Spinal cord (tissue), 10 donors: ENCODE results near the gene ATXN7. TPM values are rescaled to one million over a fixed set of nuclear protein-coding genes. Genes with fewer than 3 reads are reported as not detected.

Experiments used
- DNase-seq, 6 donors: peaks; one replicate each; pipeline versions ENCODE4 v3.0.0 to v3.0.0-alpha.2; 2013 to 2015; ENCODE audit warnings: low spot score in 6 of 6, low read depth in 4 of 6
- H3K27ac ChIP-seq: one replicate; pipeline ENCODE4 v1.5.1; 2013; ENCODE audit warnings: low read depth, low read length, control low read depth
- H3K27me3 ChIP-seq: one replicate; pipeline ENCODE4 v1.6.1; 2013; ENCODE audit warnings: low read length; ENCODE audit not compliant: control insufficient read depth, insufficient read depth
- H3K36me3 ChIP-seq: one replicate; pipeline ENCODE4 v1.6.1; 2013; ENCODE audit warnings: low read length; ENCODE audit not compliant: control insufficient read depth, insufficient read depth
- H3K4me1 ChIP-seq: one replicate; pipeline ENCODE4 v1.6.1; 2013; ENCODE audit warnings: low read length; ENCODE audit not compliant: control insufficient read depth, insufficient read depth
- H3K4me3 ChIP-seq: one replicate; pipeline ENCODE4 v1.5.1; 2013; ENCODE audit warnings: low read depth, low read length, control low read depth
- H3K9me3 ChIP-seq: one replicate; pipeline ENCODE4 v1.6.1; 2013; ENCODE audit warnings: low read length; ENCODE audit not compliant: control insufficient read depth, insufficient read depth
- WGBS: methylation state at CpG from one replicate; pipeline ENCODE4 v1.1.5; 2013; ENCODE audit warnings: missing lambda C conversion rate; ENCODE audit not compliant: insufficient coverage; 5-methylcytosine and 5-hydroxymethylcytosine counted together
- polyA plus RNA-seq, 2 donors: library from polyadenylated mRNA; unstranded; fragments of 120-200 nt; gene quantifications; one replicate each; pipeline ENCODE4 v1.2.1, GENCODE V29; 2013; ENCODE audit not compliant: insufficient read length in 2 of 2
- total RNA-seq, 2 donors: library from RNA; depleted of rRNA in 1 of 2; stranded (reverse); fragments of 120-200 nt in 1 of 2; fragments of >200 nt in 1 of 2; gene quantifications; one replicate each; pipeline versions ENCODE4 v1.2.3 to v1.2.4, GENCODE V29; 2013 to 2014
- donor health status: healthy.

ATXN7 gene
- total and polyA plus RNA-seq, 4 donors: 13.8 to 14.9 (median 14.7) TPM

GRCh38 chr3:64003589-64003988, 139.9 kb downstream of the ATXN7 start:
- Histone ChIP-seq H3K4me3 (no peak overlapping the region), H3K9me3 (no peaks in the 10 kb centered on the region), H3K27ac (no peak overlapping the region), H3K36me3 (peaks cover 14% of the 10 kb centered on the region), H3K27me3 (no peaks in the 10 kb centered on the region), H3K4me1 (peaks cover 3% of the 10 kb centered on the region)
- no peak for DNase-seq
- no CpG with 5 or more reads among the region's 2 CpGs for WGBS

- Histone ChIP-seq H3K27me3 (no peaks in the 10 kb centered on the region), H3K9me3 (no peaks in the 10 kb centered on the region), H3K4me3 (no peak overlapping the region), H3K4me1 (no peaks in the 10 kb centered on the region), H3K36me3 (peaks cover 31% of the 10 kb centered on the region), H3K27ac (no peak overlapping the region)
- no CpG with 5 or more reads among the region's 2 CpGs for WGBS
- DNase-seq: no peak
These were observed 144.3 kb downstream of the ATXN7 start for GRCh38 chr3:64008017-64008416.

- Histone ChIP-seq H3K4me1 (no peaks in the 10 kb centered on the region), H3K4me3 (no peak overlapping the region), H3K27me3 (no peaks in the 10 kb centered on the region), H3K9me3 (no peaks in the 10 kb centered on the region), H3K36me3 (peaks cover 31% of the 10 kb centered on the region), H3K27ac (no peak overlapping the region)
- DNase-seq: peak in 1 of 6 donors; percentile 38
- 90% methylated on average over 5 of the region's 7 CpGs for WGBS
These were observed 145.1 kb downstream of the ATXN7 start for GRCh38 chr3:64008487-64009351.

DNA sequence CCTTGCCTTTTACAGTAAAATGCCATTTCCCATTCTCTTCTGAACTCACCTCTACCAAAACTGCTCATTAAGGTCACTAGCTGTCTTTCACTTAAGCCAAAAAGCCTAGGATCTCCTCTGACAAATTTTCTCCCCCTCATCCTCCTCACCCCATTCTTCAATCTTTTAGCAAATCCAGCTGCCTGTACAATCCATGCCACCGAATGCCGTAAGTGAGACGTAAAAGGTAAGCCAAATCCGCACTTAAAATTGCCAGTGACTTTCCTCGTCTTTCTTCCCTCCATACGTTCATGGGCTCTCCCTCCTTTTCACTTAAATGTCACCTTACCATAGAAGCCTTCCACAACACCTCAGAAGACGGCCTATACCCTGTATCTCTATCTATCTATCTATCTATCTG, 145.9 kb downstream of the ATXN7 start:
- H3K27me3 ChIP-seq: no peaks in the 10 kb centered on the region
- H3K9me3 ChIP-seq: no peaks in the 10 kb centered on the region
- WGBS: 83% methylated on average over 7 of the region's 7 CpGs
- H3K27ac ChIP-seq: no peak overlapping the region
- no peak for DNase-seq
- peaks cover 26% of the 10 kb centered on the region for H3K36me3 ChIP-seq
- no peak overlapping the region for H3K4me3 ChIP-seq
- no peaks in the 10 kb centered on the region for H3K4me1 ChIP-seq

- no CpG with 5 or more reads among the region's 5 CpGs for WGBS
- Histone ChIP-seq H3K9me3 (no peaks in the 10 kb centered on the region), H3K27me3 (no peaks in the 10 kb centered on the region), H3K4me1 (no peaks in the 10 kb centered on the region), H3K4me3 (no peak overlapping the region), H3K36me3 (peaks cover 25% of the 10 kb centered on the region), H3K27ac (no peak overlapping the region)
- DNase-seq: no peak
These were observed 146.5 kb downstream of the ATXN7 start for GRCh38 chr3:64010199-64010598.

DNA sequence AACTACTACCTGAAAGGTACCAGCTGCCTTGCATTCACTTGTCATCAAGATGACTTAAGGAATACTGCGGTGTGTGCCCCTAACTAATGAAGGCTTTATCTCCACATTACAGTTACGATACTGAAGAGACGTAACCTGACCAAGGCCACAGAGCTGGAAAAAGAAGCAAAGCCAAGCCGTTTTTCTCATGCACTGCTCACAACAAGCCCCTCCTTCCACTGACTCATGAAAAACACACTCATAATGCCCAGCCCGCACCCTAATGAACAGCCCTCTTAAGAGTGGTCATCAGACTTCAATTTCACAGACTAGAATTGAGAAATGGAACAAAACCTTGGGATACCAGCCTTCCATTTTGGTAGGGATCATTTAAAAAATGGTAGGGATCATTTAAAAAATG, 148.0 kb downstream of the ATXN7 start:
- no peak for DNase-seq
- peaks cover 25% of the 10 kb centered on the region for H3K36me3 ChIP-seq
- 85% methylated on average over 5 of the region's 5 CpGs for WGBS
- no peaks in the 10 kb centered on the region for H3K9me3 ChIP-seq
- no peaks in the 10 kb centered on the region for H3K27me3 ChIP-seq
- no peak overlapping the region for H3K27ac ChIP-seq
- no peak overlapping the region for H3K4me3 ChIP-seq
- no peaks in the 10 kb centered on the region for H3K4me1 ChIP-seq

DNA sequence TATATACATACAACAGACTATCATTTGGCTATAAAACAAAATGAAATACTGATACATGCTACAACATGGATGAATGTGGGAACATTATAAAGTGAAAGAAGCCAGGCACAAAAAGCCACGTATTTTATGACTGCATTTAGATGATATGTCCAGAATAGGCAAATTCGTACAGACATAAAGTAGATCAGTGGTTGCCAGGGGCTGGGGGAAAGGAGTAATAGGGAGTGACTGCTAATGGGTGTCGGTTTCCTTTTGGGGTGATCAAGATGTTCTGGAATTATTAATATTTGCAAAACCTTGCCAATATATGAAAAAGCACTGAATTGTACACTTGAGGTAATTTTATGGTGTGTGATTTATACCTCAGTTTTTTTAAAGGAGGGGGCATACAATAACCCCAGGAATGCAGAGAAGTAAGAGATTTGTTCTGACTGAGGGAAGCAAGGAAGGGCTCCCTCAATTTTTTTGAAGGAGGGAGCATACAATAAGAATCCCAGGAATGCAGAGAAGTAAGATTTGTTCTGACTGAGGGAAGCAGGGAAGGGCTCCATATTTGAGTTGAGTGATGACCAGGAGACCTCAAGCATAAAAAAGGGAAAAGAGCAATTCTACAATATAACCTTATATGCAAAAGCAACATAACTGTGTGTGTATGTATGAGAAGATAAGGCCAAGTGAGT, 153.4 kb downstream of the ATXN7 start:
- H3K4me3 ChIP-seq: no peak overlapping the region

DNA sequence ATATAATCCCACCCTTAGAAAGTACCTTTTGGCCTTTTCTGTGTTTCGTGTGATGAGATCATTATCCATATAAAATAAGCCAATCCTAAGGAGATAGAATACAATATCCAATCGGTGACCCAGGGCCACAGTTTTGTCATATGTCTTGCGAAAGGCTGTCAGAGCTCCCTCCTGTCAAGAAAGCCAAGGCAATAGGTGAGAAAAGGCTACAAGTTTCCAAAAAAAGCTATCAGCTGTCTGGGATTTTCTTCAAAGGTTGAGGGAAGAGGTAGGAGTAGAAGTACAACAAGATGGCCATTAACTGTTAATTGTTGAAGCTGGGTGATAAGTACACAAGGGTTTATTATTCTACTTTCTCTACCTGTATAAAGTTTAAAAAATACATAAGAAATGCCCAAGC, 155.6 kb downstream of the ATXN7 start:
- no peaks in the 10 kb centered on the region for H3K9me3 ChIP-seq
- peaks cover 11% of the 10 kb centered on the region for H3K36me3 ChIP-seq
- H3K27ac ChIP-seq: no peak overlapping the region
- H3K4me1 ChIP-seq: peaks cover 8% of the 10 kb centered on the region
- no peaks in the 10 kb centered on the region for H3K27me3 ChIP-seq
- H3K4me3 ChIP-seq: no peak overlapping the region
- WGBS: 100% methylated on average over 2 of the region's 3 CpGs
- DNase-seq: no peak

More for the DNA sequence above, 153.4 kb downstream of the ATXN7 start:
- no peak overlapping the region for H3K27ac ChIP-seq
- no peak for DNase-seq
- H3K4me1 ChIP-seq: peaks cover under 1% of the 10 kb centered on the region
- 90% methylated on average over 2 of the region's 3 CpGs for WGBS
- H3K27me3 ChIP-seq: no peaks in the 10 kb centered on the region
- H3K36me3 ChIP-seq: peaks cover 17% of the 10 kb centered on the region
- H3K9me3 ChIP-seq: no peaks in the 10 kb centered on the region

DNA sequence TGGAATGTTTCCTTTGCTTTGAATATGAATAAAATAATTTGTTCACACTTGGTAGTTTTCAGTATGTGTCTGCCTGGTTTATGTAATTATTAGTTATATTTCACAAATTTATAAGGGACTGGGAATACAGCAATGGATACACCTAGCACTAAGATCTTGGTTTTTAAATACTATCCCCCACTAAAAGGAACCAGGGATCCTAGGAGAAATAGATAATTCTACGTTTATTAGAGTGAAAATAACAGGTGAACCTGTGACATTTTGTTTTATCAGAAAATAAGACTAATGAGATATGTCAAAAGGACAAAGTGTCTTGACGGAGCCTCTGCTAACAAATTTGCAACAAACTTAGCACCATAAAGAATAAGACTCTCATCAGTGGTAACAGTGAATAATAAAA, 156.2 kb downstream of the ATXN7 start:
- no peak overlapping the region for H3K27ac ChIP-seq
- H3K4me1 ChIP-seq: peaks cover 8% of the 10 kb centered on the region
- no peak overlapping the region for H3K4me3 ChIP-seq
- DNase-seq: no peak
- H3K36me3 ChIP-seq: peaks cover 11% of the 10 kb centered on the region
- H3K9me3 ChIP-seq: no peaks in the 10 kb centered on the region
- H3K27me3 ChIP-seq: no peaks in the 10 kb centered on the region
- no CpG with 5 or more reads among the region's 2 CpGs for WGBS

- peaks cover 8% of the 10 kb centered on the region for H3K4me1 ChIP-seq
- no peaks in the 10 kb centered on the region for H3K9me3 ChIP-seq
- 83% methylated on average over 2 of the region's 6 CpGs for WGBS
- no peak overlapping the region for H3K27ac ChIP-seq
- no peak for DNase-seq
- no peaks in the 10 kb centered on the region for H3K27me3 ChIP-seq
- peak overlapping the region; percentile 85 for H3K4me3 ChIP-seq
- H3K36me3 ChIP-seq: peaks cover 8% of the 10 kb centered on the region
These were observed 158.3 kb downstream of the ATXN7 start for GRCh38 chr3:64021922-64022321.
